GM23338 (cell line): ENCODE measurements around the gene RELN. TPM values are rescaled to one million over a fixed set of nuclear protein-coding genes. Genes with fewer than 3 reads are reported as not detected.

Experiments
- ATAC-seq: fragments of 200-7000 bp; cut with Tn5 transposase; 3 replicates; pipeline ENCODE4 v1.9.1; 2020
- DNase-seq: peaks from one replicate; pipeline ENCODE4 v3.0.0-alpha.2; 2015; ENCODE audit warnings: low spot score
- H2AFZ ChIP-seq: fragments of 200-600 bp; sonication (generic); 2 replicates; pipeline ENCODE4 v1.8.0; 2016; ENCODE audit warnings: antibody characterized with exemption, mild to moderate bottlenecking, moderate library complexity
- H3F3A ChIP-seq: fragments of 200-600 bp; sonication (generic); replicated peaks from 2 replicates; pipeline ENCODE4 v1.8.0; 2017; ENCODE audit warnings: antibody characterized with exemption, mixed run types, low read depth
- H3K27ac ChIP-seq: fragments of 200-600 bp; sonication (generic); 2 replicates; pipeline ENCODE4 v1.6.1; 2016; ENCODE audit warnings: low read depth
- H3K27me3 ChIP-seq: fragments of 200-600 bp; sonication (generic); 2 replicates; pipeline ENCODE4 v1.8.0; 2016; ENCODE audit warnings: mild to moderate bottlenecking, mixed run types, moderate library complexity; ENCODE audit not compliant: insufficient read depth
- H3K36me3 ChIP-seq: fragments of 200-600 bp; sonication (generic); 2 replicates; pipeline ENCODE4 v1.8.0; 2016; ENCODE audit warnings: mild to moderate bottlenecking; ENCODE audit not compliant: insufficient read depth
- H3K4me1 ChIP-seq: fragments of 200-600 bp; sonication (generic); 2 replicates; pipeline ENCODE4 v1.8.0; 2016; ENCODE audit warnings: mild to moderate bottlenecking, moderate library complexity; ENCODE audit not compliant: insufficient read depth
- H3K4me2 ChIP-seq: fragments of 200-600 bp; sonication (generic); 2 replicates; pipeline ENCODE4 v1.7.1; 2017; ENCODE audit warnings: mixed run types
- H3K4me3 ChIP-seq: fragments of 200-600 bp; sonication (generic); 2 replicates; pipeline ENCODE4 v1.6.1; 2016; ENCODE audit warnings: mixed run types
- H3K79me2 ChIP-seq: fragments of 200-600 bp; sonication (generic); replicated peaks from 2 replicates; pipeline ENCODE4 v1.8.0; 2017; ENCODE audit warnings: mild to moderate bottlenecking; ENCODE audit not compliant: insufficient read depth
- H3K9me2 ChIP-seq: fragments of 200-600 bp; sonication (generic); 2 replicates; pipeline ENCODE4 v1.8.0; 2017; ENCODE audit not compliant: insufficient read depth
- H4K20me1 ChIP-seq: fragments of 200-600 bp; sonication (generic); replicated peaks from 2 replicates; pipeline ENCODE4 v1.8.0; 2017; ENCODE audit warnings: mild to moderate bottlenecking; ENCODE audit not compliant: insufficient read depth
- H3K27ac Mint-ChIP-seq: 2 replicates; pipeline ENCODE4 v1.8.0; 2020; ENCODE audit warnings: inconsistent platforms, mild to moderate bottlenecking, moderate library complexity, mixed read lengths
- H3K27me3 Mint-ChIP-seq: 3 replicates; pipeline ENCODE4 v1.8.0; 2022; ENCODE audit warnings: low read depth, mild to moderate bottlenecking, moderate library complexity, mixed read lengths, inconsistent platforms; ENCODE audit not compliant: insufficient read depth, poor library complexity
- H3K36me3 Mint-ChIP-seq: 3 replicates; pipeline ENCODE4 v1.8.0; 2021; ENCODE audit warnings: low read depth, mild to moderate bottlenecking, inconsistent platforms, moderate library complexity, mixed read lengths
- H3K4me1 Mint-ChIP-seq: 3 replicates; pipeline ENCODE4 v1.8.0; 2020; ENCODE audit warnings: mild to moderate bottlenecking, inconsistent platforms, mixed read lengths
- H3K4me3 Mint-ChIP-seq: 3 replicates; pipeline ENCODE4 v1.8.0; 2021; ENCODE audit warnings: moderate library complexity, mild to moderate bottlenecking, inconsistent platforms, mixed read lengths
- H3K9me3 Mint-ChIP-seq: 3 replicates; pipeline ENCODE4 v1.8.0; 2020; ENCODE audit warnings: moderate library complexity, mild to moderate bottlenecking, inconsistent platforms, mixed read lengths
- CREB1 ChIP-seq: fragments of 250-450 bp; sonication (Bioruptor Pico); IDR thresholded peaks from 2 replicates; pipeline ENCODE4 v1.5.0; 2020; ENCODE audit warnings: low read depth, mild to moderate bottlenecking, moderate library complexity
- EZH2phosphoT487 ChIP-seq: fragments of 200-600 bp; sonication (generic); IDR thresholded peaks from one replicate; pipeline ENCODE4 v1.8.1; 2018; ENCODE audit warnings: antibody characterized with exemption; ENCODE audit not compliant: unreplicated experiment
- JUNB ChIP-seq: IDR thresholded peaks from one replicate; pipeline ENCODE4 v1.6.1; 2016; ENCODE audit warnings: antibody characterized with exemption; ENCODE audit not compliant: unreplicated experiment
- NANOG ChIP-seq: IDR thresholded peaks from 2 replicates; pipeline ENCODE4 v1.6.1; 2016; ENCODE audit warnings: antibody characterized with exemption, borderline replicate concordance
- POLR2AphosphoS5 ChIP-seq: IDR thresholded peaks from 2 replicates; pipeline ENCODE4 v1.6.1; 2016; ENCODE audit warnings: antibody characterized with exemption, low read depth
- polyA plus RNA-seq: library from polyadenylated mRNA; unstranded; fragments of >200 nt; fragmentation: Nextera tagmentation; extraction: Ambion mirVana; gene quantifications from 2 replicates; pipeline ENCODE4 v1.2.1, GENCODE V29; 2016
- total RNA-seq: library from RNA; depleted of rRNA; stranded (reverse); fragments of >200 nt; shearing (Covaris generic); gene quantifications from 2 replicates; pipeline ENCODE4 v1.2.3, GENCODE V29; 2014
- TF ChIP-seq, protein P1 (sequence below): fragments of 250-450 bp; sonication (Bioruptor Pico); IDR thresholded peaks from 2 replicates; pipeline ENCODE4 v1.5.0; 2020; ENCODE audit warnings: mild to moderate bottlenecking, moderate library complexity
- TF ChIP-seq, protein P2 (sequence below), 2 experiments: fragments of 200-600 bp in 1 of 2; sonication (generic) in 1 of 2; conservative IDR thresholded peaks; 2 replicates each; pipeline versions ENCODE4 v1.5.1 to v1.6.1; 2016 to 2017; ENCODE audit warnings: antibody characterized with exemption in 2 of 2, low read depth in 2 of 2, mild to moderate bottlenecking in 2 of 2, moderate library complexity in 1 of 2
- TF ChIP-seq, protein P3 (sequence below): IDR thresholded peaks from one replicate; pipeline ENCODE4 v1.6.1; 2018; ENCODE audit warnings: antibody characterized with exemption; ENCODE audit not compliant: unreplicated experiment

The RELN gene
- total and polyA plus RNA-seq, 2 experiments from 2014 or later: 0.10 to 0.76 TPM

DNA sequence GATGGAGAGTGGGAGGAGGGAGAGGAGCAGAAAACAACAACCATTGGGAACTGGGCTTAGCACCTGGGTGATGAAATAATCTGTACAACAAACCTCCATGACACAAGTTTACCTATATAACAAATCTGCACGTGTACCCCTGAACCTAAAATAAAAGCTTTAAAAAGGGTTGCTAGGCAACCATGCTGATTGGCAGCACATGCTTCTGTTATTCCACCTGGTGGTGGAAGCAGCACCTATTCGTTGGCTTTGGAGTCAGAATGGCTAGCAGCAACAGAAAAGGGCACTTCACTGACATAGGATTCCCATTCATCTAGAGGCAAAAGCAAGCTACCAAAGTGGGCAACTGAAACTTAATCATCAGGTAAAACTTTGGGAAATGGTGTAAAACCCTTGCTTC is 57.1 kb downstream of the RELN start:
- H4K20me1 ChIP-seq: no peaks in the 10 kb centered on the region
- Mint-ChIP-seq H3K27ac (no peak overlapping the region), H3K4me1 (peaks cover 14% of the 10 kb centered on the region), H3K4me3 (no peak overlapping the region), H3K36me3 (no peaks in the 10 kb centered on the region), H3K27me3 (peaks cover 2% of the 10 kb centered on the region), H3K9me3 (no peaks in the 10 kb centered on the region)
- H3K79me2 ChIP-seq: no peaks in the 10 kb centered on the region
- no peaks in the 10 kb centered on the region for H3K4me1 ChIP-seq
- DNase-seq: peak; percentile 40
- no peak overlapping the region for H3K4me3 ChIP-seq
- peak; percentile 57; the same call in 2 of the 3 replicates for ATAC-seq
- H3K36me3 ChIP-seq: no peaks in the 10 kb centered on the region
- no peaks in the 10 kb centered on the region for H3K9me2 ChIP-seq
- peak overlapping the region; percentile 82 for H2AFZ ChIP-seq
- H3K4me2 ChIP-seq: no peak overlapping the region
- no peaks in the 10 kb centered on the region for H3K27me3 ChIP-seq
- TF ChIP-seq EZH2phosphoT487: no peak
- TF ChIP-seq, protein P1, sequence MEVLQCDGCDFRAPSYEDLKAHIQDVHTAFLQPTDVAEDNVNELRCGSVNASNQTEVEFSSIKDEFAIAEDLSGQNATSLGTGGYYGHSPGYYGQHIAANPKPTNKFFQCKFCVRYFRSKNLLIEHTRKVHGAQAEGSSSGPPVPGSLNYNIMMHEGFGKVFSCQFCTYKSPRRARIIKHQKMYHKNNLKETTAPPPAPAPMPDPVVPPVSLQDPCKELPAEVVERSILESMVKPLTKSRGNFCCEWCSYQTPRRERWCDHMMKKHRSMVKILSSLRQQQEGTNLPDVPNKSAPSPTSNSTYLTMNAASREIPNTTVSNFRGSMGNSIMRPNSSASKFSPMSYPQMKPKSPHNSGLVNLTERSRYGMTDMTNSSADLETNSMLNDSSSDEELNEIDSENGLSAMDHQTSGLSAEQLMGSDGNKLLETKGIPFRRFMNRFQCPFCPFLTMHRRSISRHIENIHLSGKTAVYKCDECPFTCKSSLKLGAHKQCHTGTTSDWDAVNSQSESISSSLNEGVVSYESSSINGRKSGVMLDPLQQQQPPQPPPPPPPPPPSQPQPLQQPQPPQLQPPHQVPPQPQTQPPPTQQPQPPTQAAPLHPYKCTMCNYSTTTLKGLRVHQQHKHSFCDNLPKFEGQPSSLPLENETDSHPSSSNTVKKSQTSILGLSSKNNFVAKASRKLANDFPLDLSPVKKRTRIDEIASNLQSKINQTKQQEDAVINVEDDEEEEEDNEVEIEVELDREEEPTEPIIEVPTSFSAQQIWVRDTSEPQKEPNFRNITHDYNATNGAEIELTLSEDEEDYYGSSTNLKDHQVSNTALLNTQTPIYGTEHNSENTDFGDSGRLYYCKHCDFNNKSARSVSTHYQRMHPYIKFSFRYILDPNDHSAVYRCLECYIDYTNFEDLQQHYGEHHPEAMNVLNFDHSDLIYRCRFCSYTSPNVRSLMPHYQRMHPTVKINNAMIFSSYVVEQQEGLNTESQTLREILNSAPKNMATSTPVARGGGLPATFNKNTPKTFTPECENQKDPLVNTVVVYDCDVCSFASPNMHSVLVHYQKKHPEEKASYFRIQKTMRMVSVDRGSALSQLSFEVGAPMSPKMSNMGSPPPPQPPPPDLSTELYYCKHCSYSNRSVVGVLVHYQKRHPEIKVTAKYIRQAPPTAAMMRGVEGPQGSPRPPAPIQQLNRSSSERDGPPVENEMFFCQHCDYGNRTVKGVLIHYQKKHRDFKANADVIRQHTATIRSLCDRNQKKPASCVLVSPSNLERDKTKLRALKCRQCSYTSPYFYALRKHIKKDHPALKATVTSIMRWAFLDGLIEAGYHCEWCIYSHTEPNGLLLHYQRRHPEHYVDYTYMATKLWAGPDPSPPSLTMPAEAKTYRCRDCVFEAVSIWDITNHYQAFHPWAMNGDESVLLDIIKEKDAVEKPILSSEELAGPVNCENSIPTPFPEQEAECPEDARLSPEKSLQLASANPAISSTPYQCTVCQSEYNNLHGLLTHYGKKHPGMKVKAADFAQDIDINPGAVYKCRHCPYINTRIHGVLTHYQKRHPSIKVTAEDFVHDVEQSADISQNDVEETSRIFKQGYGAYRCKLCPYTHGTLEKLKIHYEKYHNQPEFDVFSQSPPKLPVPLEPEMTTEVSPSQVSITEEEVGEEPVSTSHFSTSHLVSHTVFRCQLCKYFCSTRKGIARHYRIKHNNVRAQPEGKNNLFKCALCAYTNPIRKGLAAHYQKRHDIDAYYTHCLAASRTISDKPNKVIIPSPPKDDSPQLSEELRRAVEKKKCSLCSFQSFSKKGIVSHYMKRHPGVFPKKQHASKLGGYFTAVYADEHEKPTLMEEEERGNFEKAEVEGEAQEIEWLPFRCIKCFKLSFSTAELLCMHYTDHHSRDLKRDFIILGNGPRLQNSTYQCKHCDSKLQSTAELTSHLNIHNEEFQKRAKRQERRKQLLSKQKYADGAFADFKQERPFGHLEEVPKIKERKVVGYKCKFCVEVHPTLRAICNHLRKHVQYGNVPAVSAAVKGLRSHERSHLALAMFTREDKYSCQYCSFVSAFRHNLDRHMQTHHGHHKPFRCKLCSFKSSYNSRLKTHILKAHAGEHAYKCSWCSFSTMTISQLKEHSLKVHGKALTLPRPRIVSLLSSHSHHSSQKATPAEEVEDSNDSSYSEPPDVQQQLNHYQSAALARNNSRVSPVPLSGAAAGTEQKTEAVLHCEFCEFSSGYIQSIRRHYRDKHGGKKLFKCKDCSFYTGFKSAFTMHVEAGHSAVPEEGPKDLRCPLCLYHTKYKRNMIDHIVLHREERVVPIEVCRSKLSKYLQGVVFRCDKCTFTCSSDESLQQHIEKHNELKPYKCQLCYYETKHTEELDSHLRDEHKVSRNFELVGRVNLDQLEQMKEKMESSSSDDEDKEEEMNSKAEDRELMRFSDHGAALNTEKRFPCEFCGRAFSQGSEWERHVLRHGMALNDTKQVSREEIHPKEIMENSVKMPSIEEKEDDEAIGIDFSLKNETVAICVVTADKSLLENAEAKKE (CRISPR knock-in tag): no peak
- TF ChIP-seq CREB1 (CRISPR knock-in tag): no peak
- TF ChIP-seq NANOG: no peak
- TF ChIP-seq, protein P2, sequence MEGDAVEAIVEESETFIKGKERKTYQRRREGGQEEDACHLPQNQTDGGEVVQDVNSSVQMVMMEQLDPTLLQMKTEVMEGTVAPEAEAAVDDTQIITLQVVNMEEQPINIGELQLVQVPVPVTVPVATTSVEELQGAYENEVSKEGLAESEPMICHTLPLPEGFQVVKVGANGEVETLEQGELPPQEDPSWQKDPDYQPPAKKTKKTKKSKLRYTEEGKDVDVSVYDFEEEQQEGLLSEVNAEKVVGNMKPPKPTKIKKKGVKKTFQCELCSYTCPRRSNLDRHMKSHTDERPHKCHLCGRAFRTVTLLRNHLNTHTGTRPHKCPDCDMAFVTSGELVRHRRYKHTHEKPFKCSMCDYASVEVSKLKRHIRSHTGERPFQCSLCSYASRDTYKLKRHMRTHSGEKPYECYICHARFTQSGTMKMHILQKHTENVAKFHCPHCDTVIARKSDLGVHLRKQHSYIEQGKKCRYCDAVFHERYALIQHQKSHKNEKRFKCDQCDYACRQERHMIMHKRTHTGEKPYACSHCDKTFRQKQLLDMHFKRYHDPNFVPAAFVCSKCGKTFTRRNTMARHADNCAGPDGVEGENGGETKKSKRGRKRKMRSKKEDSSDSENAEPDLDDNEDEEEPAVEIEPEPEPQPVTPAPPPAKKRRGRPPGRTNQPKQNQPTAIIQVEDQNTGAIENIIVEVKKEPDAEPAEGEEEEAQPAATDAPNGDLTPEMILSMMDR (conservative IDR thresholded peaks at IDR 0.05; ENCODE audit: low read depth in 2 of 2): 0 out of 4 replicates have a peak, but pooled peaks of 1 of the 2 experiments have one; percentile 5
- no peak for TF ChIP-seq POLR2AphosphoS5
- TF ChIP-seq, protein P3, sequence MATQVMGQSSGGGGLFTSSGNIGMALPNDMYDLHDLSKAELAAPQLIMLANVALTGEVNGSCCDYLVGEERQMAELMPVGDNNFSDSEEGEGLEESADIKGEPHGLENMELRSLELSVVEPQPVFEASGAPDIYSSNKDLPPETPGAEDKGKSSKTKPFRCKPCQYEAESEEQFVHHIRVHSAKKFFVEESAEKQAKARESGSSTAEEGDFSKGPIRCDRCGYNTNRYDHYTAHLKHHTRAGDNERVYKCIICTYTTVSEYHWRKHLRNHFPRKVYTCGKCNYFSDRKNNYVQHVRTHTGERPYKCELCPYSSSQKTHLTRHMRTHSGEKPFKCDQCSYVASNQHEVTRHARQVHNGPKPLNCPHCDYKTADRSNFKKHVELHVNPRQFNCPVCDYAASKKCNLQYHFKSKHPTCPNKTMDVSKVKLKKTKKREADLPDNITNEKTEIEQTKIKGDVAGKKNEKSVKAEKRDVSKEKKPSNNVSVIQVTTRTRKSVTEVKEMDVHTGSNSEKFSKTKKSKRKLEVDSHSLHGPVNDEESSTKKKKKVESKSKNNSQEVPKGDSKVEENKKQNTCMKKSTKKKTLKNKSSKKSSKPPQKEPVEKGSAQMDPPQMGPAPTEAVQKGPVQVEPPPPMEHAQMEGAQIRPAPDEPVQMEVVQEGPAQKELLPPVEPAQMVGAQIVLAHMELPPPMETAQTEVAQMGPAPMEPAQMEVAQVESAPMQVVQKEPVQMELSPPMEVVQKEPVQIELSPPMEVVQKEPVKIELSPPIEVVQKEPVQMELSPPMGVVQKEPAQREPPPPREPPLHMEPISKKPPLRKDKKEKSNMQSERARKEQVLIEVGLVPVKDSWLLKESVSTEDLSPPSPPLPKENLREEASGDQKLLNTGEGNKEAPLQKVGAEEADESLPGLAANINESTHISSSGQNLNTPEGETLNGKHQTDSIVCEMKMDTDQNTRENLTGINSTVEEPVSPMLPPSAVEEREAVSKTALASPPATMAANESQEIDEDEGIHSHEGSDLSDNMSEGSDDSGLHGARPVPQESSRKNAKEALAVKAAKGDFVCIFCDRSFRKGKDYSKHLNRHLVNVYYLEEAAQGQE: no peak
- no peak for TF ChIP-seq JUNB
- H3F3A ChIP-seq: no peaks in the 10 kb centered on the region
- no peak overlapping the region for H3K27ac ChIP-seq
